HL-60 (cell line): ENCODE data around the gene TNFAIP8.

Source experiments
- CTCF ChIP-seq: IDR thresholded peaks from one replicate; pipeline ENCODE4 v1.5.1; 2011; ENCODE audit warnings: low read length, control low read depth, inconsistent platforms; ENCODE audit not compliant: insufficient read depth
- GABPA ChIP-seq: IDR thresholded peaks from 2 replicates; pipeline ENCODE4 v1.6.1; 2012; ENCODE audit warnings: low read depth
- POLR2AphosphoS5 ChIP-seq: IDR thresholded peaks from 2 replicates; pipeline ENCODE4 v1.6.1; 2012; ENCODE audit warnings: low read depth
- REST ChIP-seq: IDR thresholded peaks from 2 replicates; pipeline ENCODE4 v1.6.1; 2012; ENCODE audit warnings: low read depth; ENCODE audit not compliant: insufficient replicate concordance
- SPI1 ChIP-seq: IDR thresholded peaks from 2 replicates; pipeline ENCODE4 v1.6.1; 2012; ENCODE audit warnings: low read depth, mild to moderate bottlenecking, borderline replicate concordance

- no peak for TF ChIP-seq GABPA
- no peak for TF ChIP-seq CTCF
- no peak for TF ChIP-seq POLR2AphosphoS5
- no peak for TF ChIP-seq SPI1
- TF ChIP-seq REST, result no peak
Measured at GRCh38 chr5:119395080-119395836, 39.4 kb downstream of the TNFAIP8 start.
